ENCODE data around the gene SPOCK1.
"Not testable (repeated sequence)": the region's sequence is repeated elsewhere in the genome, so short reads cannot be mapped to it uniquely, and the experiment has no call there.

The SPOCK1 gene

DNA sequence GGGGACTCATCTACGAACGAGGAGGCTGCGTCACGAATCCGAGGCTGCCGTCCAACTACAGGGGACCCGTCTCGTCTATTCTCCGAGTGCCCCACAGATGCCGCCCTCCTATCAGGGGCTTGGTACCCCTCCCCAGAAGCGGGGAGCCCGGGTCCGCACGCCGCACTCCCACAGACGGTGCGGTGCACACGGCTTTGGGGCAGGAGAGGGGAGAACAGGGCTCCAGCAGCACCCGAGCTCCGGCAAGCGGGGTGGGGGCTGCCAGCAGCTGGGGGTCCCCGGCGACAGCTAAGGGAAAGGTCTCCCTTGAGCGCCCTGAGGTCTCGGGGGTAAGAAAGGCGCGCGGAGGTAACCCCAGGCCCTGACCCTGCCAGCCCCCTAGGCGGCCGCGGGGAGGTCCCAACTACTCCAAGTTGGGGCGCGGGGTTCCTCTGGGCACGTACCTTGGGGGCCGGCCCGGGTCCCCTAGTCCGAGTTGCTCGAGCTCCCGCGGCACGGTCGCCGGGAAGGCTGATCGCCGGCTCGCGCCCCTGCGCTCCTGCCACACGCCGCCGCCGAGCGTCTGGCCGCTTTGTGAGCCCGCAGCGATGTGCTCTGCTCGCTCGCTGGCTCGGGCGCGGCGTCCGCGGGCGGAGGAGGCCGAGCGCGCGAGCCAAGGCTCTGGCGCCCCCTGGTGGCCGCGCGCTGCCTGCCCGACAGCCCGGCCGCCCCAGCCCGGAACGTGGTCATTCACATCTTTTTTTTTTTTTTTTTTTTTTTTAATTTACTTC is at the start of gene SPOCK1:
SPOCK1 (minus strand) TSS at position 591 of the 770 bp plus-strand sequence.
- DNase-seq (ENCODE audit: low read depth) = no peak
- H3K4me3 ChIP-seq (ENCODE audit: low read depth, low read length) = peak within 1 kb of the TSS; percentile 76

DNA sequence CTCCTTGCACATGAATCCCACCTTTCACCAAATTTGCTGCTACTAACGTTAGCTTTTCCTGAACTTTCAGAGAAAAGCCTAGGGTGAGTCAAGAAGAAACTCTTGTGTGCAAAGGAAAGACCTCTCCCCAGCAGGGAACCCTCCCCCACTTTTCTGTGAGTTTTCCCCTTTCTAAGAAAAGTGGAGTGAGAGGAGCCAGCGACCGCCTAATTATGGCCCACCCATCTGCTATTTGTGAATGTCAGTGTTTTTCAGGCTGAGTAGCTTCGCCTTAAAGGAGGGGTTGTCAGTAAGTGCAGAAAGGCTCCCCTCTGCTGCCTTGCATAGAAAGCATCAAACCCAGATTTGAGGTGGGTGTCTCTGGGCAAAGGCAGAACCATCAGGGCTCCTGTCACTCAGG is 46.8 kb upstream of the SPOCK1 start:
- DNase-seq (ENCODE audit: low read depth) = no peak
- no peak overlapping the region for H3K4me3 ChIP-seq (ENCODE audit: low read depth, low read length)

DNA sequence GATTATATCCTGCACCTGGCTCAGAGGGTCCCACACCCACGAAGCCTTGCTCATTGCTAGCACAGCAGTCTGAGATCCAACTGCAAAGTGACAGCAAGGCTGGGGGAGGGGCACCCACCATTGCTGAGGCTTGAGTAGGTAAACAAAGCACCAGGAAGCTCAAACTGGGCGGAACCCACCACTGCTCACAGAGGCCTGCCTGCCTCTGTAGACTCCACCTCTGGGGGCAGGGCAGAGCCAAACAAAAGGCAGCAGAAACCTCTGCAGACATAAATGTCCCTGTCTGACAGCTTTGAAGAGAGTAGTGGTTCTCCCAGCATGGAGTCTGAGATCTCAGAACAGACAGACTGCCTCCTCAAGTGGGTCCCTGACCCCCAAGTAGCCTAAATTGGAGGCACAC is 36.3 kb upstream of the SPOCK1 start:
- DNase-seq (ENCODE audit: low read depth); H3K4me3 ChIP-seq (ENCODE audit: low read depth, low read length): not testable (repeated sequence)

GRCh38 chr5:137533963-137534362 is 34.8 kb upstream of the SPOCK1 start:
- no peak overlapping the region for H3K4me3 ChIP-seq (ENCODE audit: low read depth, low read length)
- no peak for DNase-seq (ENCODE audit: low read depth)

- no peak overlapping the region for H3K4me3 ChIP-seq (ENCODE audit: low read depth, low read length)
- DNase-seq (ENCODE audit: low read depth) = no peak
These were observed 32.1 kb upstream of the SPOCK1 start for GRCh38 chr5:137531266-137531665.

DNA sequence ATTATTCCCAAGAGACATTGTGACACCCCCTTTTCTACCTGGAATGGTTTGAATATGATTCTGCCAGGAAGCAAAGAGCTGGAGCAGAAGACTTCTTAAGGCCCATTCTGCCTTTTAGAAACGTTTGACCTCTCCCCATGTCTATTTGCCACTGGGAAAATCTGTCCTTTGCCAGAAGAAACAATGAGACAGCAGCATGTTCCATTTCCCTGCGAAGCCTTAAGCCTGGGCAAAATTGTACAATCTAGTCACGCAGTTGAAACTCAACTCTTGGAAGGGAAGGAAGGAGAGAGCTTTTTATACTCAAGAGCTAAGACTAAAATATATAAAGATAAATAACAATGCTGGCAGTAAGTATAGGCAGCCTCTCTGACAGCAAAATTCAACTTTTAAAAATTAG is 22.1 kb upstream of the SPOCK1 start:
- DNase-seq (ENCODE audit: low read depth) = no peak
- no peak overlapping the region for H3K4me3 ChIP-seq (ENCODE audit: low read depth, low read length)

- H3K4me3 ChIP-seq (ENCODE audit: low read depth, low read length) = no peak overlapping the region
- DNase-seq (ENCODE audit: low read depth) = no peak
These were observed 17.8 kb upstream of the SPOCK1 start for GRCh38 chr5:137516961-137517360.

- no peak for DNase-seq (ENCODE audit: low read depth)
- no peak overlapping the region for H3K4me3 ChIP-seq (ENCODE audit: low read depth, low read length)
These were observed 17.2 kb upstream of the SPOCK1 start for GRCh38 chr5:137516251-137516797.

GRCh38 chr5:137515238-137515637 is 16.1 kb upstream of the SPOCK1 start:
- no peak for DNase-seq (ENCODE audit: low read depth)
- H3K4me3 ChIP-seq (ENCODE audit: low read depth, low read length) = no peak overlapping the region

GRCh38 chr5:137510671-137511070 is 11.5 kb upstream of the SPOCK1 start:
- no peak for DNase-seq (ENCODE audit: low read depth)
- H3K4me3 ChIP-seq (ENCODE audit: low read depth, low read length) = no peak overlapping the region

DNA sequence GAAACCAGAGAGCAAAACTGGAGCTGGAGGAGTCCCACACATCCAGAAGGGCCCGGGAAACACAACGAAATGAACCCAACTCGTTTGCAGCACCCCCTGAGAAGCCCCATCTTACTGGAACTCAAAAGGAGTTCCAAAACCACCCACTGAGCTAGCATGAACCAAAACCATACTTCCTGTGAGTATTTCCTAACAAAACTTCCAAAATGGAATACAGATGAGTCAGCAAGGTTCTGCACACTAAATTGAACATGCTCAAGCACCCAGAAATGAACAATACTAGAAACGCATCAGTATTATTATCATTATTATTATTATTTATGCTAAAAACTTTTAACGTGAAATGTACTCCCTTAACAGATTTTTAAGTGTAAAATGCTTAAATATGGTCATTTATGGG is 8.0 kb upstream of the SPOCK1 start:
- H3K4me3 ChIP-seq (ENCODE audit: low read depth, low read length) = no peak overlapping the region
- no peak for DNase-seq (ENCODE audit: low read depth)

DNA sequence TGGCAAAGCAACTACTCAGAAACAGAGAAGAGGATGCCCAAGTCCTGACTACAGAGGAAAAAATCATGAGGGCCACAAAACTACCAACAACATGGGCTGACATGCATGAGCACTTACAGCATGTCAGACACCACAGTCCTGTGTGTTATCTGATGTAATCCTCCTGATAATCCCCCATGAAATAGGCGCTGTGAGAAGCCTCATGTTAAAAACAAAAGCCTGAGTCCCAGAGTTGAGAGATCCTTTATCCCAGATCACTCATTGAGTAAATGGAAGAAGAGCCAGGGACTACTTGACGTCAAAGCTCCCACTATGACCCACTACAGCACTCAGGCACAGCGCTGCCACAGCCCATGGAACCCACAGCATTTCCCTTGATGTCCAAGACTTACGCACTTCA is 7.2 kb upstream of the SPOCK1 start:
- no peak for DNase-seq (ENCODE audit: low read depth)
- H3K4me3 ChIP-seq (ENCODE audit: low read depth, low read length) = no peak overlapping the region

GRCh38 chr5:137504916-137505315 is 5.8 kb upstream of the SPOCK1 start:
- no peak for DNase-seq (ENCODE audit: low read depth)
- no peak overlapping the region for H3K4me3 ChIP-seq (ENCODE audit: low read depth, low read length)

GRCh38 chr5:137503456-137503855 is 4.3 kb upstream of the SPOCK1 start:
- no peak for DNase-seq (ENCODE audit: low read depth)

DNA sequence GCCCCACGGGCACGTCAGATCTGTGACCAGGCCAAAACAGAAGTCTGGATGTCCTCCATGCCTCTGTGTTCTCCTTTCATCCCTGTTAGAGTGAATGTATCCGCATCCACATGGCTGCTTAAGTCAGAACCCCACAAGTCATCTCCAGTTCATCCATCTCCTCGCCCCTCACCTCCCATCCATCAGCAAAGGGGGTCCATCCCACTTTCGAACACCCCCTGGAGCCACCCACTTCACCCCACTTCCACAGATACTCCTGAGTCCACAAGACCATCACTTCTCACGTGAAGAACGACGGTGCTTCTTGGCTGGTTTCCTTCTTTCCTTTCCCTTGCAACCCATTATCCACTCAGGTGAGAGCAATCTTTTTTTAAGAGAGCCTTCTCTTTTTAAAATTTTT is 3.5 kb upstream of the SPOCK1 start:
- no peak overlapping the region for H3K4me3 ChIP-seq (ENCODE audit: low read depth, low read length)
- DNase-seq (ENCODE audit: low read depth) = no peak

More at GRCh38 chr5:137503456-137503855, 4.3 kb upstream of the SPOCK1 start:
- H3K4me3 ChIP-seq (ENCODE audit: low read depth, low read length) = no peak overlapping the region

DNA sequence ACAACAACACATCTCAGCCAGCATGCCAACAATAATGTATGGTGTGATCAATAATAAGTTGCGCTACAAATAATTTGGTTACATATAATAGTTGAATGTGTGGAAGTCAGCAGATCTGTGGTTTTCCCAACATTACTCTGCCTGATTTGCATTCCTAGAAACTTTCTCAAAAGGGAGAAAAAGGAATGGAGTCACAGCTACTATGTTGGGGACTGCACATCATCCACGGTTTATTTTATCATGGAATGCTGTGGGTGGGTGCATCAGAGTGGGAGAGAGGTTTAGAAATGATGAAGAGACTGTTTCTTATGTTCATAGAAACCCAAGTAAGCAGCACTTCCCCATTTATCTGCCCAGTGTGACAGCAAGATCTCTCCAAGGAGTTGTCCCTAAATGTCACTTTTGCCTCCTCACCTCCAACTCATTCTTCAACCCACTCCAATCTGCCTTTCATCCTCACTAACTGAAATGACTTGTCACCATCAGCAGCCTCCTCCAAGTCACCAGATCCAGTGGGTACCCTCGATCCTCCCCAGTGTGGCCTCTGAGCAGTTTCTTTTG is 2.8 kb upstream of the SPOCK1 start:
- H3K4me3 ChIP-seq (ENCODE audit: low read depth, low read length) = no peak overlapping the region
- no peak for DNase-seq (ENCODE audit: low read depth)

DNA sequence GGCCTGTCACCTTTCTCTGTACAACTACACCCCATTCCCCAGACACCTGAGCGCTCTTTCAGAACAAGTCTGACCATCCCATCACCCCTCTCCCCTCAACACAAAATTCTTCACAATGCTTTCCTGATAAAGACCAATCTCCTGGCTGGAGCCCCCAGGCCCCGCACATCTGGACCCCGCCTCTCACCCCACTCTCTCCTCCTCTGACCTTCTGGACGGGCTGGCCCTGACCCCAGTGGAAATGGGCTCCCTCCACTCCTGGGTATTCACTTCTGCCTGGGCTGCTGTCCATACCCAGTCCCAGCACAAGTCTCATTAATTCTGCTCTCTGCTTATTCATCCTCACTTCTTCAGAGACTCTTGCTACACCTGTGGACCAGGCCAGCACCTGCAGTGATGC is 2.1 kb upstream of the SPOCK1 start:
- no peak overlapping the region for H3K4me3 ChIP-seq (ENCODE audit: low read depth, low read length)

DNA sequence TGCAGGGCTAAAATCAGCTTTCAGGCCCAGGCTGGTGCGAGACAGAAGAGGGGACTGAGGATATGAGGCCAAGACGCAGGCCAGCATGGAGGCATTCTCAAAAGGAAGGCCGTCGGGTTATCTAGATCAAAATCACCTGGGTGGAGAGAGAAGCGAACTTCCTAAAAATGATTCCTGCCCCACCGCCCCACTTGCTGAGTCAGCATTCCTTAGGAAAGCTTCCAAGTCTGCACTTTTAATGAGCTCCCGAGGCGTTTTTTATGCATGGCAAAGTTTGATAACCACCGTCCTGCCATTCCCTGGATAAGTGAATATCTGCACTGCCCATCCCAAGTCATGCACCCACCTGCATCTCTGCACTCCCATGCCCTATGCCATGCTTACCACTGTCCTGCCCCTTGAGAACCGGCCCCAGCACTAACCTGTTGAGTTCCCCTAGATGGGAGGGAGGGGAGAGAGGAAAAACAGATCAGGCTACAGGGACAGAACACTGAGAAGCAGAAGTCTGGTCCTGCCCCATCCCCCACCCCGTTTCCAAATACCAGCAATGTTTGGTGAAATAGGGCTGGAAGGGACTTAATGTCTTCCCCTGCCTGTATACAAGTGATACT is 1.6 kb upstream of the SPOCK1 start:
- no peak for DNase-seq (ENCODE audit: low read depth)
- H3K4me3 ChIP-seq (ENCODE audit: low read depth, low read length) = no peak overlapping the region

More for the DNA sequence above, 2.1 kb upstream of the SPOCK1 start:
- no peak for DNase-seq (ENCODE audit: low read depth)

GRCh38 chr5:137499506-137499847 is 351 bp upstream of the SPOCK1 start:
- DNase-seq (ENCODE audit: low read depth) = not testable (repeated sequence)

GRCh38 chr5:137498301-137498735 is 808 bp downstream of the SPOCK1 start:
- DNase-seq (ENCODE audit: low read depth) = no peak
- peak overlapping the region; percentile 76 for H3K4me3 ChIP-seq (ENCODE audit: low read depth, low read length)

More at GRCh38 chr5:137499506-137499847, 351 bp upstream of the SPOCK1 start:
- not testable (repeated sequence) for H3K4me3 ChIP-seq (ENCODE audit: low read depth, low read length)
